Measurements from ENCODE around the gene CXCL3.

GRCh38 chr4:74028504-74028903 lies 10.0 kb downstream of the CXCL3 start:
- TF ChIP-seq, protein P1, sequence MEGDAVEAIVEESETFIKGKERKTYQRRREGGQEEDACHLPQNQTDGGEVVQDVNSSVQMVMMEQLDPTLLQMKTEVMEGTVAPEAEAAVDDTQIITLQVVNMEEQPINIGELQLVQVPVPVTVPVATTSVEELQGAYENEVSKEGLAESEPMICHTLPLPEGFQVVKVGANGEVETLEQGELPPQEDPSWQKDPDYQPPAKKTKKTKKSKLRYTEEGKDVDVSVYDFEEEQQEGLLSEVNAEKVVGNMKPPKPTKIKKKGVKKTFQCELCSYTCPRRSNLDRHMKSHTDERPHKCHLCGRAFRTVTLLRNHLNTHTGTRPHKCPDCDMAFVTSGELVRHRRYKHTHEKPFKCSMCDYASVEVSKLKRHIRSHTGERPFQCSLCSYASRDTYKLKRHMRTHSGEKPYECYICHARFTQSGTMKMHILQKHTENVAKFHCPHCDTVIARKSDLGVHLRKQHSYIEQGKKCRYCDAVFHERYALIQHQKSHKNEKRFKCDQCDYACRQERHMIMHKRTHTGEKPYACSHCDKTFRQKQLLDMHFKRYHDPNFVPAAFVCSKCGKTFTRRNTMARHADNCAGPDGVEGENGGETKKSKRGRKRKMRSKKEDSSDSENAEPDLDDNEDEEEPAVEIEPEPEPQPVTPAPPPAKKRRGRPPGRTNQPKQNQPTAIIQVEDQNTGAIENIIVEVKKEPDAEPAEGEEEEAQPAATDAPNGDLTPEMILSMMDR (conservative IDR thresholded peaks at IDR 0.05 in 1 of 2, IDR thresholded peaks at IDR 0.05 in 1 of 2; ENCODE audit: low read depth in 1 of 2, low read length in 2 of 2) = no peak
- no peak for TF ChIP-seq EZH2 (IDR thresholded peaks at IDR 0.05; ENCODE audit: low read length, missing control alignments)
